Mucosa of descending colon (tissue), 3 donors: ENCODE results near the gene SMARCA2. TPM values are rescaled to one million over a fixed set of nuclear protein-coding genes. Genes with fewer than 3 reads are reported as not detected.

ENCODE experiments used
- ATAC-seq: fragments of 200-7000 bp; cut with Tn5 transposase; one replicate; pipeline ENCODE4 v1.9.1; 2020; ENCODE audit warnings: mild to moderate bottlenecking, moderate library complexity
- DNase-seq, 3 donors: peaks; one replicate each; pipeline ENCODE4 v3.0.0-alpha.2; 2020
- H3K36me3 ChIP-seq: fragments of 200-600 bp; one replicate; pipeline ENCODE4 v1.8.0; 2021; ENCODE audit warnings: low read depth, mild to moderate bottlenecking
- H3K4me1 ChIP-seq: fragments of 200-600 bp; one replicate; pipeline ENCODE4 v1.8.0; 2021; ENCODE audit warnings: low read depth, mild to moderate bottlenecking
- H3K4me3 ChIP-seq: fragments of 200-600 bp; one replicate; pipeline ENCODE4 v1.8.0; 2021; ENCODE audit warnings: mild to moderate bottlenecking
- H3K9me3 ChIP-seq: fragments of 200-600 bp; one replicate; pipeline ENCODE4 v1.8.0; 2021; ENCODE audit warnings: mild to moderate bottlenecking
- intact Hi-C, 2 donors: fragments of 100-400 bp; cut with DNase I in 1 of 2; cut with micrococcal nuclease in 1 of 2; formaldehyde crosslinking; loops; one replicate each; pipeline versions ENCODE4 v1.11.0 to v1.11.1; 2022; cut with DNase I, micrococcal nuclease
- total RNA-seq, 3 donors: library from RNA; stranded (reverse); fragmentation: NEBNext Ultra II Directional in 2 of 3; extraction: Animal tissue kit (Norgen Biotek cat#: 25700) in 2 of 3; gene quantifications; one replicate each; pipeline versions ENCODE4 v1.2.1 to v1.2.4, GENCODE V29; 2021 to 2023
- TF ChIP-seq, protein P1 (sequence below): fragments of 200-600 bp; IDR thresholded peaks from one replicate; pipeline ENCODE4 v1.8.0; 2022; ENCODE audit warnings: antibody characterized with exemption, mild to moderate bottlenecking
- donor health status: DM: no; HTN: no; CAD: no; lungs with moderate emphysema.
- donor health status: DM: no; HTN: no; CAD: no.
- donor health status: DM: no; HTN: yes; CAD: no.

SMARCA2 gene
- total RNA-seq, 3 donors from 2014 or later, result 105 to 131 (median 117) TPM

DNA sequence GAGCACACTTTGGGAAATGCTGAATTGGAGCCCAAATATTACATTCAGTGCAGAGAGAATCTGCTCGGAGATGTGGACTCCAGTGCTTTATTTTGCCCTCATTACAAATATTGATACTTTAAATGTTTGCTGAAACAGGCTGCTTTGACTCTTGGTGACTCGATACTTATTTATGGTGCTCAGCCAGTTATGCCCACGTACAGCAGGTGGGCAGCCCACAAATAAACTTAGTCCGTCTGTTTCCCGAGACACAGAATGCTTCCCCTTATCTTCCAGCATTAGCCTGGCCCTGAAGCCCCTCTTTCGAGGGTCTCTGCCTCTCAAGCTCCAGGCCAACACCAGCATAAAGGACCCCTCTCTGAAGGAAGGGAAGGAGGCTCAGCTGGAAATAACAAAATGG is 158.7 kb downstream of the SMARCA2 start:
- Histone ChIP-seq H3K4me3 (no peak overlapping the region), H3K4me1 (no peaks in the 10 kb centered on the region), H3K36me3 (peaks cover 6% of the 10 kb centered on the region), H3K9me3 (no peaks in the 10 kb centered on the region)
- TF ChIP-seq, protein P1, sequence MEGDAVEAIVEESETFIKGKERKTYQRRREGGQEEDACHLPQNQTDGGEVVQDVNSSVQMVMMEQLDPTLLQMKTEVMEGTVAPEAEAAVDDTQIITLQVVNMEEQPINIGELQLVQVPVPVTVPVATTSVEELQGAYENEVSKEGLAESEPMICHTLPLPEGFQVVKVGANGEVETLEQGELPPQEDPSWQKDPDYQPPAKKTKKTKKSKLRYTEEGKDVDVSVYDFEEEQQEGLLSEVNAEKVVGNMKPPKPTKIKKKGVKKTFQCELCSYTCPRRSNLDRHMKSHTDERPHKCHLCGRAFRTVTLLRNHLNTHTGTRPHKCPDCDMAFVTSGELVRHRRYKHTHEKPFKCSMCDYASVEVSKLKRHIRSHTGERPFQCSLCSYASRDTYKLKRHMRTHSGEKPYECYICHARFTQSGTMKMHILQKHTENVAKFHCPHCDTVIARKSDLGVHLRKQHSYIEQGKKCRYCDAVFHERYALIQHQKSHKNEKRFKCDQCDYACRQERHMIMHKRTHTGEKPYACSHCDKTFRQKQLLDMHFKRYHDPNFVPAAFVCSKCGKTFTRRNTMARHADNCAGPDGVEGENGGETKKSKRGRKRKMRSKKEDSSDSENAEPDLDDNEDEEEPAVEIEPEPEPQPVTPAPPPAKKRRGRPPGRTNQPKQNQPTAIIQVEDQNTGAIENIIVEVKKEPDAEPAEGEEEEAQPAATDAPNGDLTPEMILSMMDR, result no peak
- no peak for DNase-seq
- intact Hi-C loops, result no loop called here
- ATAC-seq, result no peak

DNA sequence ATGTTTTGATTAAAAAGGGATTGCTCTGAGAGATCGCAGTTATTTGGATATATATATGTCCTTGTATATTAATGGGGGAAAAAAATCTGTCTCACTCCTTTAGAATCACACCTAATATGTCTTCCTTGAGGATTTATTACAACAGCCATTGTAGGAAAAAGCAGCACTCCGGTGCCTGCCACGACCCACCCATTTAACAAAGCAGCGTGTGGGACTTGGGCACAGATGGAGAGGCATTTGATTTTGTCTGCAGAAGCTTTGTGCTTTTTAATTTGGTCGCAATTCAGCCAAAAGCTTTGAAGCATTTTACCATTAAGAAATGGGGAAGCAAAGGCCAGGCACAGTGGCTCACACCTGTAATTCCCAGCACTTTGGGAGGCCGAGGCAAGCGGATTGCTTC is 159.2 kb downstream of the SMARCA2 start:
- no peak for ATAC-seq
- Histone ChIP-seq H3K36me3 (peaks cover 6% of the 10 kb centered on the region), H3K4me1 (no peaks in the 10 kb centered on the region), H3K9me3 (no peaks in the 10 kb centered on the region), H3K4me3 (no peak overlapping the region)
- intact Hi-C loops, result no loop called here
- no peak for DNase-seq
- TF ChIP-seq, protein P1, result no peak

DNA sequence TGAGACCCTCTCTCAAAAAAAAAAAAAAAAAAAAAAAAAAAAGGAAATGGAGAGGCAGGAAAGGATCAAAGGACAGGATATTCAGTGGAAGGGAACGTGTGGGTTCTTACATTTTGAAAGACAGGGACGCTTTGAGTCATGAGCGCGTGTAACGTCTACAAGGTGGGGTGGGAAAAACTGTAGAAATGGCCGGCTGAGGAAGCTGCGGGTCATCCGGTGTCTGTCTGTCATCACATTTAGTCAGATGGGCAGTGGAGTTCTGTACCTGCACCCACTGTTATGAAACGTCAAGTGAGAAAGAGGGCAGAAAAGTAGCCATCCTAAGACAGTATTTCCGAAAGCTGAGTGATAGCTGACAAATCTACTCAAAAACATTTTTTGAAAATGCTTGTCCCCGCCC is 159.8 kb downstream of the SMARCA2 start:
- TF ChIP-seq, protein P1, result no peak
- no peaks in the 10 kb centered on the region for H3K4me1 ChIP-seq
- DNase-seq (no peak), ATAC-seq (no peak)
- H3K9me3 ChIP-seq, result no peaks in the 10 kb centered on the region
- no peak overlapping the region for H3K4me3 ChIP-seq
- intact Hi-C loops, result no loop called here
- H3K36me3 ChIP-seq, result peaks cover 6% of the 10 kb centered on the region

DNA sequence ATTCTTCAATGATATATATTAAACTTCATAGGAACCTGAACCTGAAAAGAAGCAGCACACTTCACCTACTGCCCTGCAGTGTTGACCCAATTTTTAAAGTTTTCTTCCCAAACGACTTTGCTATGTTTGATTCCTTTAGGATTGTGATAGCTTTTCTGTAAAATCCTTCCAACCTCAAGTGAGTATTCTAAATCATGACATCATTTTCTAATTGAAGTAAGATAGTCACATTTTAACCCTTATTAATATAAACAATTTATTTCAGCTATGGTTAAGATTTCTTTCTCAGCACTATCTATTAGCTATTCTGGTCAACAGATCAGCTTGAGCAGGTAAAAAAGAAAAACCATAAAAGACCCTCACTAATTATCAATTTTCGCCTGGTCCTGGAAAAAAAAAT is 162.0 kb downstream of the SMARCA2 start:
- Histone ChIP-seq H3K4me1 (no peaks in the 10 kb centered on the region), H3K9me3 (no peaks in the 10 kb centered on the region), H3K4me3 (no peak overlapping the region), H3K36me3 (no peaks in the 10 kb centered on the region)
- ATAC-seq, result no peak
- intact Hi-C loops, result no loop called here
- TF ChIP-seq, protein P1, result no peak
- no peak for DNase-seq

DNA sequence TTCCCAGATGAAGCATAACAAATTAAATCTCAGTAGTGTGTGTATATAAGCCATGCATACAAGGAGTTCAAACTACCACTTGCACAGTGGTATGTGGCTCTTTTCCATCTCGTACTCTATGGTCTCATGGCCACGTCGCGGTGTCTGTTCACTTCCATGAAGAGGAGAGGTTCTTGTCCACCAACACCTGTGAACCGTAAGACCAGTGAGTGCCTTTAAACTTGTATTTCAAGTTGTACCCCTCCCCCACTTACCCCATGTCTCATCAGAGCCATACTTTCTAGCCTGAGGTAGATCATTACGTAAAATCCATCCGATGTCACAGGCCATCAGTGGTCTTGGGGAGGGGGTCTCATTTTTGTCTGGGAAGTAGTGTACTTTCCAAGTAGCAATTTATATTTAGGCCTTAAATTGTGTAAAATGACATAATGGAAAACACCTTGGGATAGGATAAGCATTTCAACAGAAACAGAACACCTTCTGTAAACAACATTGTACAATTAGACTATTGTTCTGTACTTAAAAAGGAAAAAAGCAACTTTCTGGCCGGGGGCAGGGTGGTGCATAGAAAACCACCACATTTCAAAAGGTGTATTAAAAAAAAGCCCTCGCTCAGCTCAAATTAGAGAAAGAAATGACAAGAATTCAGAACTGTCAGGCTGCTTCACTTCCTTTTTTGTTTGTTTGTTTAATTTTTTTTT is 163.0 kb downstream of the SMARCA2 start:
- Histone ChIP-seq H3K4me1 (no peaks in the 10 kb centered on the region), H3K4me3 (no peak overlapping the region), H3K9me3 (no peaks in the 10 kb centered on the region), H3K36me3 (no peaks in the 10 kb centered on the region)
- ATAC-seq, result no peak
- intact Hi-C loops, result no loop called here
- no peak for DNase-seq
- TF ChIP-seq, protein P1, result no peak

DNA sequence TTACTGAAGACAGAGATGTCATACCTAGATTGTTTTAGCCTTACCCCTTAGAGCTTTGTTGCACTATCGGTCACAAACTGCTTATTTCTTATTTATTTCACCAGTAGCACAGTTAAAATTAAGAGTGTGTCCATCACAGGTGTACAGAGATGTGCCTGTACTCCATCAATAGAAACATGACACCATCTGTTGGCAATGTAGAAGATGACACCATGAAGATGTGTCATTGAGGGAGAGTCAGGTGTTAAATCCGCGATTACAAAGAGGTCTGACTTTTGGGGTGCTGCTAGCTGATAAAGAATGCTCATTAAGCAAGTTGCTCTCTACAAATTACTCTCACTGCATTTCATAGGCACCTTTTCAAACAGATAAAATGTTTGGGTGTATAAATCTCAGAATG is 164.4 kb downstream of the SMARCA2 start:
- DNase-seq, result no peak
- no peaks in the 10 kb centered on the region for H3K9me3 ChIP-seq
- TF ChIP-seq, protein P1, result no peak
- no peaks in the 10 kb centered on the region for H3K36me3 ChIP-seq
- no peak for ATAC-seq
- intact Hi-C loops, result no loop called here
- H3K4me3 ChIP-seq, result no peak overlapping the region
- H3K4me1 ChIP-seq, result no peaks in the 10 kb centered on the region
